OCI-LY1 (cell line): Measurements from ENCODE around the gene ENTPD8.

Experiments used
- H2AFZ ChIP-seq: fragments of 200-600 bp; sonication (generic), shearing (Covaris generic); 2 replicates; pipeline ENCODE4 v1.6.0; 2014; ENCODE audit warnings: antibody characterized with exemption, mild to moderate bottlenecking, low read length
- H3F3A ChIP-seq: fragments of 200-600 bp; sonication (generic), shearing (Covaris generic); 2 replicates; pipeline ENCODE4 v1.6.0; 2014; ENCODE audit warnings: mild to moderate bottlenecking, antibody characterized with exemption, low read length, moderate library complexity; ENCODE audit not compliant: insufficient read depth
- H3K27ac ChIP-seq: fragments of 200-600 bp; sonication (generic); 2 replicates; pipeline ENCODE4 v1.5.1; 2014; ENCODE audit warnings: low read length, mixed run types, mild to moderate bottlenecking, low read depth; ENCODE audit not compliant: poor library complexity, severe bottlenecking
- H3K27me3 ChIP-seq: fragments of 200-600 bp; sonication (generic); 2 replicates; pipeline ENCODE4 v1.6.0; 2014; ENCODE audit warnings: antibody characterized with exemption, mild to moderate bottlenecking, low read length, moderate library complexity; ENCODE audit not compliant: insufficient read depth
- H3K36me3 ChIP-seq: fragments of 200-600 bp; sonication (generic); 2 replicates; pipeline ENCODE4 v1.6.1; 2014; ENCODE audit warnings: mild to moderate bottlenecking, antibody characterized with exemption, low read length, moderate library complexity, mixed read lengths; ENCODE audit not compliant: insufficient read depth
- H3K4me1 ChIP-seq: fragments of 200-600 bp; sonication (generic); 2 replicates; pipeline ENCODE4 v1.5.1; 2014; ENCODE audit warnings: mild to moderate bottlenecking, low read length, moderate library complexity; ENCODE audit not compliant: insufficient read depth, severe bottlenecking
- H3K4me2 ChIP-seq: fragments of 200-600 bp; sonication (generic), shearing (Covaris generic); 2 replicates; pipeline ENCODE4 v1.6.1; 2014; ENCODE audit warnings: low read length
- H3K4me3 ChIP-seq: fragments of 200-600 bp; sonication (generic); 2 replicates; pipeline ENCODE4 v1.5.1; 2014; ENCODE audit warnings: low read length, low read depth, mild to moderate bottlenecking, mixed read lengths; ENCODE audit not compliant: poor library complexity, severe bottlenecking
- H3K79me2 ChIP-seq: fragments of 200-600 bp; shearing (Covaris generic); 2 replicates; pipeline ENCODE4 v1.6.1; 2016; ENCODE audit warnings: mixed run types, low read length, mixed read lengths; ENCODE audit not compliant: insufficient read depth
- H3K9ac ChIP-seq: fragments of 200-600 bp; sonication (generic), shearing (Covaris generic); 2 replicates; pipeline ENCODE4 v1.6.1; 2014; ENCODE audit warnings: mild to moderate bottlenecking, low read length, mixed read lengths
- H3K9me2 ChIP-seq: fragments of 200-600 bp; sonication (generic), shearing (Covaris generic); 2 replicates; pipeline ENCODE4 v1.6.1; 2014; ENCODE audit warnings: low read depth, mild to moderate bottlenecking, low read length, mixed read lengths
- H3K9me3 ChIP-seq: fragments of 200-600 bp; shearing (Covaris generic); 2 replicates; pipeline ENCODE4 v1.6.1; 2014; ENCODE audit warnings: low read length, mixed read lengths
- H4K20me1 ChIP-seq: fragments of 200-600 bp; sonication (generic), shearing (Covaris generic); 2 replicates; pipeline ENCODE4 v1.6.0; 2016; ENCODE audit warnings: mild to moderate bottlenecking, low read length; ENCODE audit not compliant: insufficient read depth
- CTCF ChIP-seq: fragments of 200-600 bp; sonication (generic), shearing (Covaris generic); IDR thresholded peaks from 2 replicates; pipeline ENCODE4 v1.5.1; 2017; ENCODE audit warnings: mild to moderate bottlenecking, antibody characterized with exemption, low read length, moderate library complexity, mixed read lengths
- EZH2 ChIP-seq: fragments of 200-600 bp; sonication (generic), shearing (Covaris generic); IDR thresholded peaks from 2 replicates; pipeline ENCODE4 v1.8.0; 2017; ENCODE audit warnings: borderline replicate concordance, mixed run types, mild to moderate bottlenecking, antibody characterized with exemption, low read length, moderate library complexity, mixed read lengths

ENTPD8 gene

GRCh38 chr9:137406876-137407589, 34.1 kb downstream of the ENTPD8 start:
- H3K4me2 ChIP-seq, result no peak overlapping the region
- TF ChIP-seq EZH2 (no peak), CTCF (peak; percentile 43)
- peaks cover 4% of the 10 kb centered on the region for H3K4me1 ChIP-seq
- H3F3A ChIP-seq, result no peaks in the 10 kb centered on the region
- H3K79me2 ChIP-seq, result no peaks in the 10 kb centered on the region
- no peak overlapping the region for H3K9ac ChIP-seq
- H3K4me3 ChIP-seq, result no peak overlapping the region
- no peak overlapping the region for H2AFZ ChIP-seq
- no peaks in the 10 kb centered on the region for H3K9me3 ChIP-seq
- no peaks in the 10 kb centered on the region for H3K9me2 ChIP-seq
- H3K36me3 ChIP-seq, result no peaks in the 10 kb centered on the region
- peaks cover 11% of the 10 kb centered on the region for H3K27me3 ChIP-seq
- no peaks in the 10 kb centered on the region for H4K20me1 ChIP-seq
- H3K27ac ChIP-seq, result no peak overlapping the region

- Histone ChIP-seq H3K4me2 (no peak overlapping the region), H2AFZ (no peak overlapping the region), H3K9ac (no peak overlapping the region), H3K36me3 (no peaks in the 10 kb centered on the region), H3K79me2 (no peaks in the 10 kb centered on the region), H4K20me1 (no peaks in the 10 kb centered on the region), H3K4me1 (no peaks in the 10 kb centered on the region), H3K27ac (no peak overlapping the region), H3K9me3 (no peaks in the 10 kb centered on the region), H3K9me2 (no peaks in the 10 kb centered on the region), H3K4me3 (no peak overlapping the region), H3F3A (no peaks in the 10 kb centered on the region), H3K27me3 (peaks cover 9% of the 10 kb centered on the region)
- no peak for TF ChIP-seq CTCF
- TF ChIP-seq EZH2, result no peak
Measured at GRCh38 chr9:137406085-137406760, 34.9 kb downstream of the ENTPD8 start.

- no peak overlapping the region for H3K9ac ChIP-seq
- H3K27me3 ChIP-seq, result peaks cover 7% of the 10 kb centered on the region
- TF ChIP-seq CTCF, result no peak
- no peak for TF ChIP-seq EZH2
- H3K9me3 ChIP-seq, result no peaks in the 10 kb centered on the region
- H2AFZ ChIP-seq, result no peak overlapping the region
- H3K27ac ChIP-seq, result no peak overlapping the region
- H3F3A ChIP-seq, result no peaks in the 10 kb centered on the region
- H3K4me2 ChIP-seq, result no peak overlapping the region
- H3K9me2 ChIP-seq, result no peaks in the 10 kb centered on the region
- H3K36me3 ChIP-seq, result no peaks in the 10 kb centered on the region
- no peaks in the 10 kb centered on the region for H3K79me2 ChIP-seq
- H3K4me3 ChIP-seq, result no peak overlapping the region
- H4K20me1 ChIP-seq, result no peaks in the 10 kb centered on the region
- no peaks in the 10 kb centered on the region for H3K4me1 ChIP-seq
Measured at GRCh38 chr9:137405677-137406081, 35.5 kb downstream of the ENTPD8 start.
